ENCODE measurements around the gene PUDP. TPM values are rescaled to one million over a fixed set of nuclear protein-coding genes. Genes with fewer than 3 reads are reported as not detected.

The PUDP gene
- total and polyA plus RNA-seq, 4 donors, result 5.3 to 9.4 (median 6.8) TPM

DNA sequence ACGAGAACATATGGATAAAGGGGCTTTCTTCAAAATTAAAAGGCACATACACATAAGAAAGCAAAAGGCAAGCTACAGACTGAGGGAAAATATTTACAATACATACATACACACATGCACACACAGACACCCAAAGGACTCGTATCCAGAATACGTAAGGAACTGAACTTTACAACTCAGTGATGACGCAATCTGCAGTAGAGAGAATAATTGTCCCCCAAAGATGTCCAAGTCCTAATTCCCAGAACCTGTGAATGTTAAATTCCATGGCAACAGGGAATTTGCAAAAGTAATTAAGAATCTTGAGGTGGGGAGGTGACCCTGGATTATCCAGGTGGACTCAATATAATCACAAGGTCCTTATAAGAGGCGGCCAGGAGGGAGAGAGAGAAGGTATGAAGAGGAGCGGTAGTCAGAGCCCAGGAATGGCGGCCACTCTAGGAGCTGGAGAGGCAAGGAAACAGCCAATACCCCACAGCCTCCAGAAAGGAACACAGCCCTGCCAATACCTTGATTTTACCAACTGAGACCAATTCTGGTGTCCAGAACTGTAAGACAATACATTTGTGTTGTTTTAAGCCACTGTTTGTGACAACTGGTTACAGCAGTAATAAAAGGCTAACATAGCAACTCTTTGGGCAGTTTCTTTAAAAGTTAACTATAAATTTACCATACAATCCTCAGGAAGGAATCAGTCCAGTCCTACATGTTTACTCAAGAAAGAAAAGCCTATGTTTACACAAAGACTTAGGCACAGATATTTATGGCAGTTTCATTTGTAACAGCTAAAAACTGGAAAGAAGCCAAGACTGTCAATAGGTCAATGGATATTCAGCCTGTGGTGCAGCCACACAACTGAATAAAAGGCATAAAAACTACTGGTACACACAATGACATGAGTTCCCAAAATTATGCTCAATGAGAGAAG, 27.7 kb downstream of the PUDP start:
- Histone ChIP-seq H3K27ac (ENCODE audit: low read depth in 1 of 2, low read length in 2 of 2) (peak overlapping the region in 1 of 2 donors; percentile 59), H3K36me3 (ENCODE audit: control insufficient read depth in 4 of 4, insufficient read depth in 3 of 4, low read depth in 1 of 4, low read length in 3 of 4) (no peaks in the 10 kb centered on the region), H3K4me1 (ENCODE audit: control insufficient read depth in 4 of 4, insufficient read depth in 4 of 4, low read length in 3 of 4) (peaks cover 4 to 20% (median 10%) of the 10 kb centered on the region in 4 donors), H3K9me3 (ENCODE audit: control insufficient read depth in 4 of 4, low read length in 3 of 4) (no peaks in the 10 kb centered on the region), H3K4me3 (ENCODE audit: low read depth in 1 of 3, low read length in 3 of 3) (no peak overlapping the region), H3K9ac (ENCODE audit: low read depth in 1 of 2, low read length in 2 of 2) (no peak overlapping the region), H3K27me3 (ENCODE audit: control insufficient read depth in 4 of 4, insufficient read depth in 4 of 4, low read length in 3 of 4) (no peaks in the 10 kb centered on the region)
- no peak for DNase-seq (ENCODE audit: low spot score)
- TF ChIP-seq FOXA1 (IDR thresholded peaks at IDR 0.05), result peak; percentile 58
- TF ChIP-seq, protein P1, sequence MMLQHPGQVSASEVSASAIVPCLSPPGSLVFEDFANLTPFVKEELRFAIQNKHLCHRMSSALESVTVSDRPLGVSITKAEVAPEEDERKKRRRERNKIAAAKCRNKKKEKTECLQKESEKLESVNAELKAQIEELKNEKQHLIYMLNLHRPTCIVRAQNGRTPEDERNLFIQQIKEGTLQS (IDR thresholded peaks at IDR 0.05), result no peak
- TF ChIP-seq RAD21 (IDR thresholded peaks at IDR 0.05), result peak in 1 of 2 donors; percentile 14
- peak; percentile 33 for TF ChIP-seq SP1 (IDR thresholded peaks at IDR 0.05)
- TF ChIP-seq RXRA (IDR thresholded peaks at IDR 0.05), result no peak
- peak; percentile 73 for TF ChIP-seq FOXA2 (IDR thresholded peaks at IDR 0.05)
- TF ChIP-seq NR2F2 (IDR thresholded peaks at IDR 0.05), result peak; percentile 44
- TF ChIP-seq JUND (IDR thresholded peaks at IDR 0.05), result no peak
- no peak for TF ChIP-seq GABPA (IDR thresholded peaks at IDR 0.05 in 1 of 2, conservative IDR thresholded peaks at IDR 0.05 in 1 of 2)
- WGBS, result 89% methylated on average over 7 of the region's 7 CpGs

DNA sequence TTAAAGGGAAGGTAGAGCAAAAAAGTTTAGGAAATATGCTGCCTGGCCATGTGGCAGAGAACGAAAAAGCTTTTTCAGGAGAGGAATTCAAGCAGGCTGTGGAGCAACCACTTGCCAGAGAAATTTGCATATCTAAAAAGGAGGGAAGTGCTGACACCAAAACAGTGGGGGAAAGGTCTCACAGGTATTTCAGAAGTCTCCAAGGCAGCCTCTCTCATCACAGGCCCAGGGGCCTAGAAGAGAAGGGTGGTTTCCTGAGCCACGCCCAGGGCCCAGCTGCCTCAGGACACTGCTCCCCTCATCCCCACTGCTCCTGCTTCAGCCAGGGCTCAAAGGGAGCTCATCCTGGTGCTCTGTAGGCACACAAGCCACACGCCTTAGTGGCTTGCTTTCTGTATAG, 30.4 kb downstream of the PUDP start:
- WGBS, result 95% methylated on average over 3 of the region's 3 CpGs
- TF ChIP-seq HNF4G (IDR thresholded peaks at IDR 0.05) (no peak), FOXA2 (IDR thresholded peaks at IDR 0.05) (no peak), NR2F2 (IDR thresholded peaks at IDR 0.05) (no peak), RAD21 (IDR thresholded peaks at IDR 0.05) (no peak), EGR1 (IDR thresholded peaks at IDR 0.05; ENCODE audit: low read depth in 2 of 2) (no peak), SP1 (IDR thresholded peaks at IDR 0.05) (no peak), HNF4A (conservative IDR thresholded peaks at IDR 0.05) (no peak), YY1 (IDR thresholded peaks at IDR 0.05) (no peak), TAF1 (conservative IDR thresholded peaks at IDR 0.05) (no peak)
- TF ChIP-seq, protein P1 (IDR thresholded peaks at IDR 0.05), result no peak
- TF ChIP-seq, protein P2, sequence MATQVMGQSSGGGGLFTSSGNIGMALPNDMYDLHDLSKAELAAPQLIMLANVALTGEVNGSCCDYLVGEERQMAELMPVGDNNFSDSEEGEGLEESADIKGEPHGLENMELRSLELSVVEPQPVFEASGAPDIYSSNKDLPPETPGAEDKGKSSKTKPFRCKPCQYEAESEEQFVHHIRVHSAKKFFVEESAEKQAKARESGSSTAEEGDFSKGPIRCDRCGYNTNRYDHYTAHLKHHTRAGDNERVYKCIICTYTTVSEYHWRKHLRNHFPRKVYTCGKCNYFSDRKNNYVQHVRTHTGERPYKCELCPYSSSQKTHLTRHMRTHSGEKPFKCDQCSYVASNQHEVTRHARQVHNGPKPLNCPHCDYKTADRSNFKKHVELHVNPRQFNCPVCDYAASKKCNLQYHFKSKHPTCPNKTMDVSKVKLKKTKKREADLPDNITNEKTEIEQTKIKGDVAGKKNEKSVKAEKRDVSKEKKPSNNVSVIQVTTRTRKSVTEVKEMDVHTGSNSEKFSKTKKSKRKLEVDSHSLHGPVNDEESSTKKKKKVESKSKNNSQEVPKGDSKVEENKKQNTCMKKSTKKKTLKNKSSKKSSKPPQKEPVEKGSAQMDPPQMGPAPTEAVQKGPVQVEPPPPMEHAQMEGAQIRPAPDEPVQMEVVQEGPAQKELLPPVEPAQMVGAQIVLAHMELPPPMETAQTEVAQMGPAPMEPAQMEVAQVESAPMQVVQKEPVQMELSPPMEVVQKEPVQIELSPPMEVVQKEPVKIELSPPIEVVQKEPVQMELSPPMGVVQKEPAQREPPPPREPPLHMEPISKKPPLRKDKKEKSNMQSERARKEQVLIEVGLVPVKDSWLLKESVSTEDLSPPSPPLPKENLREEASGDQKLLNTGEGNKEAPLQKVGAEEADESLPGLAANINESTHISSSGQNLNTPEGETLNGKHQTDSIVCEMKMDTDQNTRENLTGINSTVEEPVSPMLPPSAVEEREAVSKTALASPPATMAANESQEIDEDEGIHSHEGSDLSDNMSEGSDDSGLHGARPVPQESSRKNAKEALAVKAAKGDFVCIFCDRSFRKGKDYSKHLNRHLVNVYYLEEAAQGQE (IDR thresholded peaks at IDR 0.05), result no peak
- peaks cover 4 to 20% (median 10%) of the 10 kb centered on the region in 4 donors for H3K4me1 ChIP-seq (ENCODE audit: control insufficient read depth in 4 of 4, insufficient read depth in 4 of 4, low read length in 3 of 4)
- H3K27ac ChIP-seq (ENCODE audit: low read depth in 1 of 2, low read length in 2 of 2), result no peak overlapping the region
- no peak overlapping the region for H3K4me3 ChIP-seq (ENCODE audit: low read depth in 1 of 3, low read length in 3 of 3)
- H3K27me3 ChIP-seq (ENCODE audit: control insufficient read depth in 4 of 4, insufficient read depth in 4 of 4, low read length in 3 of 4), result no peaks in the 10 kb centered on the region
- H3K9me3 ChIP-seq (ENCODE audit: control insufficient read depth in 4 of 4, low read length in 3 of 4), result no peaks in the 10 kb centered on the region
- no peaks in the 10 kb centered on the region for H3K36me3 ChIP-seq (ENCODE audit: control insufficient read depth in 4 of 4, insufficient read depth in 3 of 4, low read depth in 1 of 4, low read length in 3 of 4)
- no peak for DNase-seq (ENCODE audit: low spot score)
- no peak overlapping the region for H3K9ac ChIP-seq (ENCODE audit: low read depth in 1 of 2, low read length in 2 of 2)

Measured in liver (tissue), 9 donors.